A673 (cell line): Measurements from ENCODE around the gene FAM241B.

Experiments used
- EZH2 ChIP-seq: fragments of 200-600 bp; sonication (generic); IDR thresholded peaks from 2 replicates; pipeline ENCODE4 v1.6.1; 2017; ENCODE audit warnings: borderline replicate concordance, low read depth, mild to moderate bottlenecking, mixed read lengths, antibody characterized with exemption, low read length; ENCODE audit not compliant: poor library complexity, severe bottlenecking
- TF ChIP-seq, protein P1 (sequence below): fragments of 300-800, 200-600 bp; sonication (generic); conservative IDR thresholded peaks from 2 replicates; pipeline ENCODE4 v1.5.1; 2017; ENCODE audit warnings: low read depth, mild to moderate bottlenecking, antibody characterized with exemption, low read length, moderate library complexity, mixed read lengths

DNA sequence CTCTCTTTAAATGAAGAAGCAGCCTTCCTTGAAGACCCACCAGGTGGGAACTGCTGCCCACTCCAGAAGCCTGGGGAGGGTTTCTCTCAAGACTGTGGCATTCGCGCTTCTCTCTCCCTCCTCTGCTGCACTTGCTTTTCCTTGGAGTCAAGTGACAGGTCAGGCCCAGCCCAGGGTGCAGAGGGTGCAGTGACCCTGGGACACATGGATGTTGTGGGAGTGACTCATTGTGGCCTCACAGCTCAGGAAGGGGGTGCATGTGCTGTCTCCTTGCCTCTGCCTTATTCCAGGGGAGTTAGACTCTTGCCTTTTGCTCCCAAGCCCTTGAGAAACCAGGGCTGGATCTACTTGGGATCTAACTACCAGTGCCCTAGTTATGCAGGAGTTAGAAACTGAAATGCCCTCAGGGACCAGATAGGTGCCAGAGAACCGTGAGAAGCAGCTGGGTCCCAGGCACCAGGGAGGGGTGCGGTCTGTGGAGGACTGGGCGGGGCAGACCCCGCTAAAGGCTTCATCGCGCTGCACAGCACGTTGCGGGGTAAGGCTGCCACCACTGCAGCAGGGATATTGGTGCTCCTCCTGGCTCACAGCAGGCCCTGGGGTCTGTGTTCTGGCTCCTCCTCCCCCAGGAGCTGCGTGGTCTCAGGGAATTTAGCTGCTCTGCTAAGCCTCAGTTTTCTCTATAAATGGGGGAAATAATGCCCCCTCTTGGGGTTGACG, 11.4 kb downstream of the FAM241B start:
- TF ChIP-seq, protein P1, sequence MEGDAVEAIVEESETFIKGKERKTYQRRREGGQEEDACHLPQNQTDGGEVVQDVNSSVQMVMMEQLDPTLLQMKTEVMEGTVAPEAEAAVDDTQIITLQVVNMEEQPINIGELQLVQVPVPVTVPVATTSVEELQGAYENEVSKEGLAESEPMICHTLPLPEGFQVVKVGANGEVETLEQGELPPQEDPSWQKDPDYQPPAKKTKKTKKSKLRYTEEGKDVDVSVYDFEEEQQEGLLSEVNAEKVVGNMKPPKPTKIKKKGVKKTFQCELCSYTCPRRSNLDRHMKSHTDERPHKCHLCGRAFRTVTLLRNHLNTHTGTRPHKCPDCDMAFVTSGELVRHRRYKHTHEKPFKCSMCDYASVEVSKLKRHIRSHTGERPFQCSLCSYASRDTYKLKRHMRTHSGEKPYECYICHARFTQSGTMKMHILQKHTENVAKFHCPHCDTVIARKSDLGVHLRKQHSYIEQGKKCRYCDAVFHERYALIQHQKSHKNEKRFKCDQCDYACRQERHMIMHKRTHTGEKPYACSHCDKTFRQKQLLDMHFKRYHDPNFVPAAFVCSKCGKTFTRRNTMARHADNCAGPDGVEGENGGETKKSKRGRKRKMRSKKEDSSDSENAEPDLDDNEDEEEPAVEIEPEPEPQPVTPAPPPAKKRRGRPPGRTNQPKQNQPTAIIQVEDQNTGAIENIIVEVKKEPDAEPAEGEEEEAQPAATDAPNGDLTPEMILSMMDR: no peak
- TF ChIP-seq EZH2: no peak
